ENCODE data around the gene NABP1.

NABP1 gene

DNA sequence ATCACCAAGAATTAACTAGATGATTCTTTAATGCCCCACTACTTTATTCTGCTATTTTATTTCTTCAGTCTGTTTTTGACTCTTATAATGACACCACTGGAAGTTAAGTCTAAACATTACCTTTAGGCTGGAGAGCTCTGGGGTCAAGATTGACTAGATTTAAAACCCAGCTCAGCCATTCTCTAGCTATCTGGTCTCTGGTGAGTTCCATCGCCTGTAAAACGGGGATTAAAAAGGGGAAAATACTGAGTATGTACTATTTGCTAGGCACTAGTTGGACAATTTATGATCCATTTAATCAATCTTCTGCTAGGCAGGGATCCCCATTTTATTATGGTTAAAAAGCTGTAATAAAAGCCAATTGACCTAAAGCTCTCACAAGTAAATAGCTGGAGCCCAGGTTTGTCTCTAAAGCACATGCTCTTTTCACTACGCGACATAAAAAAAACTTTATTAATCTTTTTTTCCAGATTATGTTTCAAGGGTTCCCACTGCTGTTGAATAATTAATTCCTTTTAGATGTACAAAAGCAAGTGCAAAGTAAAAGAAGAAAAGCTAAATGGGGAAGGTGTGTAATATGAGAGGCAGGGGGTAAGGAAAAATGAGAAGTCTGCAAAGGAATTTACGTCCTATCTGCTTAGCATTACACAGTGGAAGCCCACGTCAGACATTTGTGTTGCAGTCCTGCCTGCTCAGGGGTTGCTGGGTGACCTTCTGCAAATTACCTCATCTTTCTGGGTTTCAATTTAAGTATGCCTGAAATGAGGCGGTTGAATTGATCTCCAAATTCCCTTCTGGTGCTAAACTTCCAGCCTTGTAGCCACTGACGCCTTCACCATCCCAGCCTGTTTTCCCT lies 918 bp upstream of the NABP1 start:
- H3K9me3 ChIP-seq (ENCODE audit: insufficient read depth, low read length) = no peaks in the 10 kb centered on the region
- peak overlapping the region; percentile 96 for H3K27ac ChIP-seq (ENCODE audit: low read length)
- no peaks in the 10 kb centered on the region for H3K27me3 ChIP-seq (ENCODE audit: low read depth, low read length)
- H2AFZ ChIP-seq (ENCODE audit: low read depth, low read length) = no peak overlapping the region
- peaks cover 41% of the 10 kb centered on the region for H3K36me3 ChIP-seq (replicated peaks; ENCODE audit: low read depth, low read length)
- H3K9ac ChIP-seq (ENCODE audit: low read length) = peak overlapping the region; percentile 98
- peaks cover 14% of the 10 kb centered on the region for H4K20me1 ChIP-seq (ENCODE audit: insufficient read depth, low read length)
- H3K4me3 ChIP-seq (ENCODE audit: low read length) = peak overlapping the region; percentile 88
- H3K4me1 ChIP-seq (ENCODE audit: low read length) = peaks cover 32% of the 10 kb centered on the region
- peaks cover 60% of the 10 kb centered on the region for H3K79me2 ChIP-seq (ENCODE audit: low read length)
- TF ChIP-seq CTCF (IDR thresholded peaks at IDR 0.05; ENCODE audit: low read depth, low read length) (no peak), EZH2phosphoT487 (IDR thresholded peaks at IDR 0.05; ENCODE audit: low read depth) (no peak)
- peak overlapping the region; percentile 90 for H3K4me2 ChIP-seq (ENCODE audit: low read length)

DNA sequence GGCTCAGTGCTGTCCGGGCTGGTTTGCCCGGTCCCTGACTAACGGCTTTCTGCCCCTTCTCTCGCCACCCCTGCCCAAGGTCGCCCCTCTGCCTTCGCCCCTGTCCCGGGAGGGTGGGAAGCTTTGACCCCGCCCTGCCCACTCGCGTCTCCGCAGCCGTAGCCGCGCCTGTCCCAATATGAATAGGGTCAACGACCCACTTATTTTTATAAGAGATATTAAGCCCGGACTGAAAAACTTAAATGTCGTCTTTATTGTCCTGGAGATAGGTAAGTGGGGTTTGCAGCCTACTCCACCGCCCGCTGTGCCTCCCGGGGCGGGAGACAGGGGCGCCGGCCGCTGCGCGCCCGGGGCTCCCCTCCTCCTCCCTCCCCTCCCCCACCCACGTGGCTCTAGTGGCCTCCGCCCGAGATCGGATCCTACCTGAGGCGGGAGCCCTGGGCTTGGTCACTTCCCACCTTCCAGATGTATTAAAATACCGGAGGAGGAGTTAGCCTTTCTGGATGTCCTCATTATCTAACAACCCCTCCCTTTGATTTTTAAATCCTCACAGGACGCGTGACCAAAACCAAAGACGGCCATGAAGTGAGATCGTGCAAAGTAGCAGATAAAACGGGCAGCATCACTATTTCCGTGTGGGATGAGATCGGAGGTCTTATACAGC lies 633 bp downstream of the NABP1 start:
- Histone ChIP-seq H3K4me3 (ENCODE audit: low read length) (peak overlapping the region; percentile 95), H3K9me3 (ENCODE audit: insufficient read depth, low read length) (no peaks in the 10 kb centered on the region), H3K79me2 (ENCODE audit: low read length) (peaks cover 75% of the 10 kb centered on the region), H4K20me1 (ENCODE audit: insufficient read depth, low read length) (peaks cover 30% of the 10 kb centered on the region), H2AFZ (ENCODE audit: low read depth, low read length) (no peak overlapping the region), H3K9ac (ENCODE audit: low read length) (peak overlapping the region; percentile 100), H3K27ac (ENCODE audit: low read length) (peak overlapping the region; percentile 98), H3K27me3 (ENCODE audit: low read depth, low read length) (no peaks in the 10 kb centered on the region), H3K4me1 (ENCODE audit: low read length) (peaks cover 42% of the 10 kb centered on the region), H3K36me3 (replicated peaks; ENCODE audit: low read depth, low read length) (peaks cover 57% of the 10 kb centered on the region), H3K4me2 (ENCODE audit: low read length) (peak overlapping the region; percentile 81)
- TF ChIP-seq CTCF (IDR thresholded peaks at IDR 0.05; ENCODE audit: low read depth, low read length) = no peak
- TF ChIP-seq EZH2phosphoT487 (IDR thresholded peaks at IDR 0.05; ENCODE audit: low read depth) = no peak

GRCh38 chr2:191679818-191680600 lies 2.1 kb downstream of the NABP1 start:
- Histone ChIP-seq H3K9ac (ENCODE audit: low read length) (peak overlapping the region; percentile 100), H3K9me3 (ENCODE audit: insufficient read depth, low read length) (no peaks in the 10 kb centered on the region), H3K4me1 (ENCODE audit: low read length) (peaks cover 46% of the 10 kb centered on the region), H2AFZ (ENCODE audit: low read depth, low read length) (no peak overlapping the region), H4K20me1 (ENCODE audit: insufficient read depth, low read length) (peaks cover 42% of the 10 kb centered on the region), H3K4me2 (ENCODE audit: low read length) (peak overlapping the region; percentile 81), H3K27me3 (ENCODE audit: low read depth, low read length) (no peaks in the 10 kb centered on the region), H3K27ac (ENCODE audit: low read length) (peak overlapping the region; percentile 98), H3K79me2 (ENCODE audit: low read length) (peaks cover 85% of the 10 kb centered on the region), H3K36me3 (replicated peaks; ENCODE audit: low read depth, low read length) (peaks cover 61% of the 10 kb centered on the region), H3K4me3 (ENCODE audit: low read length) (peak overlapping the region; percentile 95)
- TF ChIP-seq CTCF (IDR thresholded peaks at IDR 0.05; ENCODE audit: low read depth, low read length) = no peak
- TF ChIP-seq EZH2phosphoT487 (IDR thresholded peaks at IDR 0.05; ENCODE audit: low read depth) = no peak

Data from OCI-LY3 (cell line).